Measurements from ENCODE around the gene SPPL3.
"Not testable (repeated sequence)": the region's sequence is repeated elsewhere in the genome, so short reads cannot be mapped to it uniquely, and the experiment has no call there.

SPPL3 gene

GRCh38 chr12:120737557-120738251, 166.5 kb downstream of the SPPL3 start:
- DNase-seq (ENCODE audit: low read depth), result no peak
- no peak overlapping the region for H3K4me3 ChIP-seq (ENCODE audit: control insufficient read depth, low read depth, low read length)
- peak; percentile 39 for TF ChIP-seq CTCF (IDR thresholded peaks at IDR 0.05; ENCODE audit: control insufficient read depth, insufficient read depth, low read depth, low read length, missing control alignments)

- TF ChIP-seq CTCF (IDR thresholded peaks at IDR 0.05; ENCODE audit: control insufficient read depth, insufficient read depth, low read depth, low read length, missing control alignments), result no peak
- H3K4me3 ChIP-seq (ENCODE audit: control insufficient read depth, low read depth, low read length), result no peak overlapping the region
- DNase-seq (ENCODE audit: low read depth), result no peak
Measured at GRCh38 chr12:120736404-120737331, 167.5 kb downstream of the SPPL3 start.

GRCh38 chr12:120735181-120735580, 169.0 kb downstream of the SPPL3 start:
- no peak for DNase-seq (ENCODE audit: low read depth)
- TF ChIP-seq CTCF (IDR thresholded peaks at IDR 0.05; ENCODE audit: control insufficient read depth, insufficient read depth, low read depth, low read length, missing control alignments), result no peak
- no peak overlapping the region for H3K4me3 ChIP-seq (ENCODE audit: control insufficient read depth, low read depth, low read length)

- TF ChIP-seq CTCF (IDR thresholded peaks at IDR 0.05; ENCODE audit: control insufficient read depth, insufficient read depth, low read depth, low read length, missing control alignments), result no peak
- no peak for DNase-seq (ENCODE audit: low read depth)
Measured at GRCh38 chr12:120734210-120734609, 169.9 kb downstream of the SPPL3 start.

GRCh38 chr12:120733574-120733973, 170.6 kb downstream of the SPPL3 start:
- no peak for TF ChIP-seq CTCF (IDR thresholded peaks at IDR 0.05; ENCODE audit: control insufficient read depth, insufficient read depth, low read depth, low read length, missing control alignments)
- no peak for DNase-seq (ENCODE audit: low read depth)
- no peak overlapping the region for H3K4me3 ChIP-seq (ENCODE audit: control insufficient read depth, low read depth, low read length)

More at GRCh38 chr12:120734210-120734609, 169.9 kb downstream of the SPPL3 start:
- H3K4me3 ChIP-seq (ENCODE audit: control insufficient read depth, low read depth, low read length), result no peak overlapping the region

GRCh38 chr12:120732198-120732597, 172.0 kb downstream of the SPPL3 start:
- not testable (repeated sequence) for DNase-seq (ENCODE audit: low read depth); H3K4me3 ChIP-seq (ENCODE audit: control insufficient read depth, low read depth, low read length)

- no peak for DNase-seq (ENCODE audit: low read depth)
- TF ChIP-seq CTCF (IDR thresholded peaks at IDR 0.05; ENCODE audit: control insufficient read depth, insufficient read depth, low read depth, low read length, missing control alignments), result no peak
- H3K4me3 ChIP-seq (ENCODE audit: control insufficient read depth, low read depth, low read length), result no peak overlapping the region
Measured at GRCh38 chr12:120726961-120727360, 177.2 kb downstream of the SPPL3 start.
